AG04449 (cell line): ENCODE data around the gene DENND4A.

ENCODE experiments used
- CTCF ChIA-PET: fragments of 350-600 bp; formaldehyde crosslinking; extraction: SDS; loops from one replicate; lab custom pipeline; 2021; ENCODE audit warnings: antibody characterized with exemption; lab: Yijun Ruan, JAX
- POLR2A ChIA-PET: fragments of 400-600, 350-600 bp; formaldehyde crosslinking; extraction: SDS; loops from one replicate; lab custom pipeline; 2020; ENCODE audit warnings: antibody characterized with exemption, inconsistent platforms; lab: Yijun Ruan, JAX
- DNase-seq: peaks from one replicate; pipeline ENCODE4 v3.0.0-alpha.2; 2010; ENCODE audit warnings: low read depth, low spot score
- H3K4me3 ChIP-seq: 2 replicates; pipeline ENCODE4 v1.5.1; 2011; ENCODE audit warnings: low read depth, mild to moderate bottlenecking, control low read depth, low read length
- TF ChIP-seq, protein P1 (sequence below): IDR thresholded peaks from one replicate; pipeline ENCODE4 v1.5.1; 2011; ENCODE audit warnings: mild to moderate bottlenecking, moderate library complexity, low read length, control low read depth, inconsistent platforms; ENCODE audit not compliant: insufficient read depth; ENCODE audit errors: missing control alignments

Gene DENND4A

DNA sequence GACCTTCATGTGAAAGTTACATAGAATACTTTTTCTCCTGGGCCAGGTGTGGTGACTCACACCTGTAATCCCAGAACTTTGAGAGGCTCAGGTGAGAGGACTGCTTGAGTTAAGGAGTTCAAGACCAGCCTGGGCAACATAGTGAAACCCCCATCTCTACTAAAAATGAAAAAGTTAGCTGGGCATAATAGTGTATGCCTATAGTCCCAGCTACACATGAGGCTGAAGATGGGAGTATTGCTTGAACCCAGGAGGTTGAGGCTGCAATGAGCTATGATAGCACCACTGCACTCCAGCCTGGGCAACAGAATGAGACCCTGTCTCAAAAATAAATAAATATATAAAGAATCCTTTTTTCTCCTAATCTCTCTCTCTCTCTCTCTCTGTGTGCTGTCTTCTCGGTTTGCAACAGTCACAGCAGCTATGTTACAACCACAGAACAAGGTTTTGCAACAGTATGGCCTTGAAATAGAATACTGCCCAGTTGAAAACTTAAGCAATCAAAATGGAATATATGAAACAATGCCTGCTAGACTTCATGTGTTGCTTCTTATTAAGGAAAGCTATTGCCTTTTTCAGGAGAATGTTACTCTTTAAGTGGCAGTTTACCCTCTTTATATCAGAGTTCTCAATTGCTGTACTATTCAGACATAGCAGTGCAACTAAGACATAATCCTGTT, 12.3 kb upstream of the DENND4A start:
- ChIA-PET POLR2A (interaction anchor here (0.6 kb wide), 1 partner anchor 47 kb away, joined by 3 read pairs; no protein-coding TSS in a partner anchor), CTCF (interaction anchor here (0.7 to 1.5 kb wide), 5 partner anchors 12 to 139 kb away, joined by 3 to 5 read pairs (median 3); partner anchors contain the start of gene DENND4A)
- no peak for DNase-seq
- TF ChIP-seq, protein P1, sequence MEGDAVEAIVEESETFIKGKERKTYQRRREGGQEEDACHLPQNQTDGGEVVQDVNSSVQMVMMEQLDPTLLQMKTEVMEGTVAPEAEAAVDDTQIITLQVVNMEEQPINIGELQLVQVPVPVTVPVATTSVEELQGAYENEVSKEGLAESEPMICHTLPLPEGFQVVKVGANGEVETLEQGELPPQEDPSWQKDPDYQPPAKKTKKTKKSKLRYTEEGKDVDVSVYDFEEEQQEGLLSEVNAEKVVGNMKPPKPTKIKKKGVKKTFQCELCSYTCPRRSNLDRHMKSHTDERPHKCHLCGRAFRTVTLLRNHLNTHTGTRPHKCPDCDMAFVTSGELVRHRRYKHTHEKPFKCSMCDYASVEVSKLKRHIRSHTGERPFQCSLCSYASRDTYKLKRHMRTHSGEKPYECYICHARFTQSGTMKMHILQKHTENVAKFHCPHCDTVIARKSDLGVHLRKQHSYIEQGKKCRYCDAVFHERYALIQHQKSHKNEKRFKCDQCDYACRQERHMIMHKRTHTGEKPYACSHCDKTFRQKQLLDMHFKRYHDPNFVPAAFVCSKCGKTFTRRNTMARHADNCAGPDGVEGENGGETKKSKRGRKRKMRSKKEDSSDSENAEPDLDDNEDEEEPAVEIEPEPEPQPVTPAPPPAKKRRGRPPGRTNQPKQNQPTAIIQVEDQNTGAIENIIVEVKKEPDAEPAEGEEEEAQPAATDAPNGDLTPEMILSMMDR = no peak
- no peak overlapping the region for H3K4me3 ChIP-seq

DNA sequence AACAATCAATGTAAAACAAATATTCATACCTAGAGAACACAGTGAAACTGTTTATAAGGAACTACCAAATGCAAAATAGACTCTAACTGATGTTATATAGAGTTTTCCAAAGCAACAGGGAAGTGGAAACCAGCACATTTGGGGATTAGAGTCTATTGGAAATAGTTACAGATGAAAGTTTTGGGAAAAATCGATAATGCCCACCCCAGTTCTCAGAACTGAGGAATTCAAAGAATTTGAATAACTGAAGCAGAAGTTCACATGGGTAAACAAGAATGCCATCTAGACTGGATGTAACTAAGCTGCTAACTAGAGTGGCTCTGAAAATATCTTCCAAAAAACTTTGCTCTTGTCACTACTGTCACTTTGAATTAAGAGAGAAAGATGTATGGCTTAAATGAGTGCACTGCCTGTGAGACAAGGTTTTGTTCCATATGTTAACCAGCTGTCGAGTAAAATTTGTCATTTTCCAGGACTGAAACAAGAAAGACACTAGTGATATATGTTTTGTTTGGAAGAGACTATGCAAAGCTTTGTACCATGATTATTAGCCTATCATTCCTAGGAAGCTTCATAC, 9.2 kb upstream of the DENND4A start:
- CTCF ChIA-PET = interaction anchor here (1.0 to 1.5 kb wide), 3 partner anchors 8 to 23 kb away, joined by 3 to 4 read pairs (median 4); no protein-coding TSS in a partner anchor
- DNase-seq = no peak
- TF ChIP-seq, protein P1 = no peak
- H3K4me3 ChIP-seq = no peak overlapping the region
- POLR2A ChIA-PET = no interaction called here

DNA sequence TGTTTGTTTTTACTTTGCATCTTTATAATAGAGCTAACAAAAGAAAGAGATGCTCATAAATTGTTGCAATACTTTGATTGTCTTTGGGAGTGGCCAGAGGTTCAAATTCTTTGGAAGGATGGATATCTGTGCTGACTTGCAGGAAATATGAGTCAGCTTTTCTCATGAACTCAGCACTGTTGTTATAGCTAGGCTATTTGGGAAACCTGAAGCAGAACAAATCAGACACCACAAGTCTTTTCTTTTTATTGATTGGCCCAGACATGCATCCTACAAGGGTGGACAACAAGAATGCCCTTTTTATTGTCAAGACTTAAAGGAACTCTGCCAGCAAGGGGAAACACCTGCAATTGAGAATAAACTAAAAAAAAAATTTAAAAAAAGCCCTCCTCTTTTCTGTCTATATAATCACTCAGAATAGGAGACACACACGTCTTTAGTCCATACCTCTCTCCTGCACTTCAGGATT, 4.6 kb upstream of the DENND4A start:
- ChIA-PET POLR2A (interaction anchor here (0.6 kb wide), 1 partner anchor 280 kb away, joined by 3 read pairs; no protein-coding TSS in a partner anchor), CTCF (interaction anchor here (1.0 kb wide), 1 partner anchor 28 kb away, joined by 4 read pairs; no protein-coding TSS in a partner anchor)
- DNase-seq = no peak
- TF ChIP-seq, protein P1 = no peak
- no peak overlapping the region for H3K4me3 ChIP-seq

DNA sequence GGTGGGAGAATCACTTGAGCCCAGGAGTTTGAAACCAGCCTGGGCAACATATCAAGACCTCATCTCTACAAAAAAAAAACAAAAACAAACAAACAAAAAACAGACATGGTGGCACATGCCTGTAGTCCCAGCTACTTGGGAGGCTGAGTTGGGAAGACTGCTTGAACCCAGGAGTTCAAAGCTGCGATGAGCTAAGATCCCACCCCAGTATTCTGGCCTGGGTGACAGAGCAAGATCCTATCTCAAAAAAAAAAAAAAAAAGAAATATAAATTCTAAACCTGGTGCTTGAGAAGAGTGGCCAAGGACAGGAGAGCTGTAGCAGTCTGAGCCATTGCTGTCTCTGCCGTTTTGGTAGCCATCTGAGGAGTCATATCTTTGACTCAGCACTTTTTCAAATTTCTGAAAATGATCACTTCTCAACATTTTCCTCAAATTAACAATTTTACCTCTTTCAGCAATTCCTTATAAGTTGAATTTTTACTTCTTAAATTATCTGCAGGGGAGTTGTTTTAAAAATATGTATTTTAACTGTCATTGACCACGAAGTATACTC, 3.6 kb upstream of the DENND4A start:
- no peak overlapping the region for H3K4me3 ChIP-seq
- ChIA-PET POLR2A (no interaction called here), CTCF (interaction anchor here (1.0 kb wide), 1 partner anchor 28 kb away, joined by 4 read pairs; no protein-coding TSS in a partner anchor)
- TF ChIP-seq, protein P1 = no peak
- DNase-seq = no peak

DNA sequence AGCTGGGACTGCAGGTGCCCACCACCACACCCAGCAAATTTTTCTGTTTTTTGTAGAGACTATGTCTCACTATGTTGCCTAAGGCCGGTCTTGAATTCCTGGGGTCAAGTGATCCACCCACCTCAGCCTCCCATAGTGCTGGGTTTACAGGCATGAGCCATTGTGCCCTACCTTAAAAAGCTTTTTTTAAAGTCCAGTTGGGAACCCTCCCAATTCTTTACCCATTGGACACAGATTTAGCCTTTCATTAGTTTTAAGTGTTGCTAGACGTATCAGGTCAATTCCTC, 1.7 kb upstream of the DENND4A start:
- DNase-seq = no peak
- ChIA-PET POLR2A (no interaction called here), CTCF (interaction anchor here (0.6 to 0.9 kb wide), 2 partner anchors 30 to 492 kb away, joined by 3 to 4 read pairs; no protein-coding TSS in a partner anchor)
- TF ChIP-seq, protein P1 = no peak
- no peak overlapping the region for H3K4me3 ChIP-seq
